GM23248 (cell line): ENCODE results near the gene DARS2.

Experiments
- EZH2 ChIP-seq: fragments of 200-600 bp; sonication (generic); IDR thresholded peaks from 2 replicates; pipeline ENCODE4 v1.6.1; 2018; ENCODE audit warnings: antibody characterized with exemption, mild to moderate bottlenecking; ENCODE audit not compliant: insufficient read depth, poor library complexity, severe bottlenecking
- EZH2phosphoT487 ChIP-seq: fragments of 200-600 bp; sonication (generic); IDR thresholded peaks from 2 replicates; pipeline ENCODE4 v1.6.1; 2018; ENCODE audit warnings: antibody characterized with exemption, moderate library complexity, mild to moderate bottlenecking, low read depth; ENCODE audit not compliant: insufficient read depth

DNA sequence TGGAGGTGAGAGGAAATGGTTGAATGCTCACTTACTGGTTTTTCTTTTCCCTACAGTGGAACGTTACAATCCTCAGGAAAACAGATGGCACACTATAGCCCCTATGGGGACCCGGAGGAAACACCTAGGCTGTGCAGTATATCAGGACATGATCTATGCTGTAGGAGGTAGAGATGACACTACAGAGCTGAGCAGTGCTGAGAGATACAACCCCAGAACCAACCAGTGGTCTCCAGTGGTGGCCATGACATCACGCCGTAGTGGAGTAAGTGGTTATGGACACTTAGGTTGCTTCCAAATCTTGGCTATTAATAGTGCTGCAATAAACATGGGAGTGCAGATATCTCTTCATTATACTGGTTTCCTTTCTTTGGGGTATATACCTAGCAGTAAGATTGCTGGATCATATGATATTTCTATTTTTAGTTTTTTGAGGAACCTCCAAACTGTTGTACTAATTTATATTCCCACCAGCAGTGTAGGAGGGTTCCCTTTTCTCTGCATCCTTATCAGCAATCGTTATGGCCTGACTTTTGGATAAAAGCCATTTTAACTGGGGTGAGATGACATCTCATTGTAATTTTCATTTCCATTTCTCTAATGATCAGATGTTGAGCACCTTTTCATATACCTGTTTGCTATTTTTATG lies 48.8 kb upstream of the DARS2 start:
- TF ChIP-seq EZH2 = no peak
- no peak for TF ChIP-seq EZH2phosphoT487
